GM21576 (cell line): ENCODE data around the gene ACAT2.
"Not testable (repeated sequence)": the region's sequence is repeated elsewhere in the genome, so short reads cannot be mapped to it uniquely, and the experiment has no call there.

Experiments used
- ATAC-seq: cut with Tn5 transposase; IDR thresholded peaks from one replicate; pipeline ENCODE4 v1.9.1; 2021; ENCODE audit warnings: mild to moderate bottlenecking, moderate library complexity; ENCODE audit not compliant: unreplicated experiment

The ACAT2 gene

DNA sequence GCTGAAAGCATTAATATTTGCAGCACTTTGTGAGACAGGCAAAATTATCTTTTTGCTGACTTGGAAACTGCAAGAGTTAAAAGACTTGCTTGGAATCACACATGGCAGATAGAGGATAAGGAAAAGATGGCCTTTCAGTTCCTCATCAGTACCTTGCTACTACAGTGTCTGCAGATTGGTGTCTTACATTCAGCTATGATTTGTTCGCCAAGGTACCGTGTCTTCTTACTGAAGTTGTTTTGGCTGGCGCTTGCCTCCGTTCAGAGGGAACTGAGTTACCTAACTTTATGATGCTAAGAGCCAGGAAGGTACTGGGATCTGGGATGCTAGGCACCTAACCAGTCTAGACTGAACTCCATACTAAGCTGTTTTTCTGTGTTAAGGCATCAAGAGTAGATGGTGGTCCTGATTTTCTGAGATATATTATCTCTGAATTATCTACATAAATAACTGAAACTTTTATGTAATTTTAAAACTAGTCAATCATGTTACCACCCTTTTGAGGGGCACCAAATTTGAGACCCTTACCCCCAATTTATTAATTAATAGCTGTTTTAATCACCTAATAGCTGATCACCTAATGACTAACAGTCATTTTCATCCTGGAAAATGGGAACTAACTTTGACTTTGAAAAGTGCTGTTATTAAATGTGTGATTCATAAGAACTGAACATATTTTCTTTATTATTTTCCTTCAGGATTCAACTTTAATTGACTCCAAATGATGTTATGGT is 32.1 kb upstream of the ACAT2 start:
- ATAC-seq: no peak

GRCh38 chr6:159730332-159730676 is 31.5 kb upstream of the ACAT2 start:
- no peak for ATAC-seq

DNA sequence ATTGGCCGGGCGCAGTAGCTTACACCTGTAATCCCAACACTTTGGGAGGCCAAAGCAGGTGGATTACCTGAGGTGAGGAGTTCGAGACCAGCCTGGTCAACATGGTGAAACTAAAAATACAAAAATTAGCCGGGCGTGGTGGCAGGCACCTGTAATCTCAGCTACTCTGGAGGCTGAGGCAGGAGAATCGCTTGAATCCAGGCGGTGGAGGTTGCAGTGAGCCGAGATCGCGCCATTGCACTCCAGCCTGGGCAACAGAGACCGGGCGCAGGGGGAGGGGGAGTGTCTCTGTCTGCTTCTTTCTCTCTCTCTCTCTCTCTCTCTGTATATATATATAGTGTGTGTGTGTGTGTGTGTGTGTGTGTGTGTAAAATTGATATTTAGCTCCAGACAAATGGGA is 29.3 kb upstream of the ACAT2 start:
- not testable (repeated sequence) for ATAC-seq

DNA sequence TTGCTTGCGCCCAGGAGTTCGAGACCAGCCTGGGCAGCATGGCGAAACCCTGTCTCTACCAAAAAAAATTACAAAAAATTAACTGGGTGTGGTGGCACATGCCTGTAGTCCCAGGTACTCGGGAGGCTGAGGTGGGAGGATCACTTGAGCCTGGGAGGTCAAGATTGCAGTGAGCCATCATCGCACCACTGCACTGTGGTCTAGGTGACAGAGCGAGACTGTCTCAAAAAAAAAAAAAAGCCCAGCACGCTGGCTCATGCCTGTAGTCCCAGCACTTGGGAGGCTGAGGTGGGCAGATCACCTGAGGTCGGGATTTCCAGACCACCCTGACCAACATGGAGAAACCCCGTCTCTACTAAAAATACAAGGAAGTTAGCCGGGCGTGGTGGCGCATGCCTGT is 28.4 kb upstream of the ACAT2 start:
- ATAC-seq: not testable (repeated sequence)

- no peak for ATAC-seq
These were observed 24.9 kb upstream of the ACAT2 start for GRCh38 chr6:159736908-159737307.

GRCh38 chr6:159739341-159739740 is 22.5 kb upstream of the ACAT2 start:
- ATAC-seq: no peak

DNA sequence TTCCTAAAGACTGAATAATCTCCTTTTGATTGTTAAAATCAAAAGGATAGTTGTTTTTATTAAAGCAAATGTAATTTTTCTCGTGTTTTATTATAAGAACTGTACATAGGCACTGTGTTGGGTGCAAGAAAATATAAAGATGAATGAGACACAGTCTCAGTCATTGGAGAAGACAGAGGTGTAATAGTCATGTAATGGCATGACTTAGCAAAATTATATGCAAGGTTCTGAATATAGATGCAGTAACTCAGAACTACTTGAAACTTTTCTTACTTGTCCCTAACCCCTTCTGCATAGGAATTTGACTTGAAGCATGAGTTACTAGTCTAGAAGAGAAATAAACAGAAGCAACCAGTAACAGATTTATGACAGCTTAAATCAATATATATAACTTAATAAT is 19.7 kb upstream of the ACAT2 start:
- ATAC-seq: no peak

GRCh38 chr6:159745081-159745480 is 16.8 kb upstream of the ACAT2 start:
- no peak for ATAC-seq

DNA sequence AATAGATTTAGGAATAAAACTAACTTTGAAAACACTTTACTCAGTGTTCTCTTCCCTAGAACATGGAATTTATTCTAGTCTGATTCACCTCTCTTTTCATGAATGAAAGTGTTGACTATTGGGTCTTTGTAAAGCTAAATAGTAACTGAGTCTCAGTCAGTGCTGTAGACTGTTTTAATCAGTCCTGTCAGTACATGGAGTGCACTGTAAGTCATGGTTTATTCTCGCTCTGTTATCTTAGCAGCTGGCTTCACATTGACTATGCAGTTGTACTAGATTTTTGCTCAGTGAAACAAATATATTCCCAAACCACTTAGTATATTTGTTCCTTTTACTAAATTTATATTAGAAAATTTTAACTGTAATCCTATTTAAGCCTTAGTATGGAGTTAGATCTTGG is 15.1 kb upstream of the ACAT2 start:
- no peak for ATAC-seq

DNA sequence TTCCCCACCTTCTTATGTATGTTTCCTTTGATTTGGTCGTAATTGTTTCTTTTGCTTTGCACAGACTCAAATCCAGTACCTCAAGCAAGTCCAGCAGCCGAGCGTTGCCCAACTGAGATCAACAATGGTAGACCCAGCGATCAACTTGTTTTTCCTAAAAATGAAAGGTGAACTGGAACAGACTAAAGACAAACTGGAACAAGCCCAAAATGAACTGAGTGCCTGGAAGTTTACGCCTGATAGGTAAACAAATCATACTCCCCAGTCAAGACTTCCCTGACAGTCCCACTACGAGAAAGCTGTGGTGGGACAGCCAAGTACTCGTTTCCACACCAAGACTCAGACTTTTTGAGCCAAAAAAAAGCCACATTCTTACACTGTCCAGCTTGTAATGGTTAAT is 13.7 kb upstream of the ACAT2 start:
- ATAC-seq: not testable (repeated sequence)

- no peak for ATAC-seq
These were observed 10.4 kb upstream of the ACAT2 start for GRCh38 chr6:159751448-159751847.

DNA sequence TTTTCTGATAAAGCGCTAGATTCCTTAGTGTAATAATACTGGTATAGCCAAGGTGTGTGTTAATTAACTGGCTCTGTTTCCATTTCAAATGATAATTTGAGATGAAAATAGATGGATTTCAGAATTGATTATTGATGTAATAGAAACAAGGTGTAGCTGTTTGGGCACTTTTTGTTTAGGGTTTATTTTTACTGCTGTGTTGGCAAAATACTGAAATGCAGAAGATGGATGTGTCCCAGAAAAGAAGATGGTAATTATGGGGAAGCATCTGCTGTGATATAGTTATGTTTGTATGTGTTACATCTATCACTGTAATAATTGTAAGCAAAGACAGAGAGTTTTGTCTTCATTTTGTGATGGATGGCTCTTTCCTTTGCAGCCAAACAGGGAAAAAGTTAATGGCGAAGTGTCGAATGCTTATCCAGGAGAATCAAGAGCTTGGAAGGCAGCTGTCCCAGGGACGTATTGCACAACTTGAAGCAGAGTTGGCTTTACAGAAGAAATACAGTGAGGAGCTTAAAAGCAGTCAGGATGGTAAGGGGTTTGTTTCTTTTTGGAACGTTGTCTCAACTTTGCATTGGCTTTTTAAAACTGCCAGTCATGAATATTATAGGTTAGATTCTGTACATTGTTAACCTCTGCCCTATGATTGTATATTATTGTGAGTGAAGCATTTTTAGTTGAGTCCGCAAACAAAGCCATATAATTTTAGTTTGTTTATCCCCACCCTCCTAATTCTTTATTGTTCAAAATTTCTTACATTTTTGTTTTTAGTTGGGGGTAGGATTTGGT is 8.6 kb upstream of the ACAT2 start:
- no peak for ATAC-seq

GRCh38 chr6:159754401-159754800 is 7.4 kb upstream of the ACAT2 start:
- no peak for ATAC-seq

DNA sequence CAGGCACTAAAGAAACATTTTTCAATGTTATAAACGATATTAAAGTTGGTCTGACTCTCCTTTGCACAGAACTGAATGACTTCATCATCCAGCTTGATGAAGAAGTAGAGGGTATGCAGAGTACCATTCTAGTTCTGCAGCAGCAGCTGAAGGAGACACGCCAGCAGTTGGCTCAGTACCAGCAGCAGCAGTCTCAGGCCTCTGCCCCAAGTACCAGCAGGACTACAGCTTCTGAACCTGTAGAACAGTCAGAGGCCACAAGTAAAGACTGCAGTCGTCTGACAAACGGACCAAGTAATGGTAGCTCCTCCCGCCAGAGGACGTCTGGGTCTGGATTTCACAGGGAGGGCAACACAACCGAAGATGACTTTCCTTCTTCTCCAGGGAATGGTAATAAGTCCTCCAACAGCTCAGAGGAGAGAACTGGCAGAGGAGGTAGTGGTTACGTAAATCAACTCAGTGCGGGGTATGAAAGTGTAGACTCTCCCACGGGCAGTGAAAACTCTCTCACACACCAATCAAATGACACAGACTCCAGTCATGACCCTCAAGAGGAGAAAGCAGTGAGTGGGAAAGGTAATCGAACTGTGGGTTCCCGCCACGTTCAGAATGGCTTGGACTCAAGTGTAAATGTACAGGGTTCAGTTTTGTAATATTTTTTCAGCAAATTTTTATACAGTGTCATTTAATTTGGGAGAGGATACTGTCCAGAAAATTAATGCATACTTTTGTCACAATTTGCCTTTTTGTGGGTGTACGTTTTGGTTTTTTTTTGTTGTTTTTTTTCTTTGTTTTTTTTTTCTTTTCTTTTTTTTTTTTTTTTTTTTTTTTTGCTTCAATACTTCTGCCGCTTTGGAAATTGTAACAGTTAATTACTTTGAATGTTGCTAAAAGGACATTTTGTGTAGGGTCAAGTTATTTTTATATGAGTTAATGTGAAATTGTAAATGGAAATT is 6.6 kb upstream of the ACAT2 start:
- ATAC-seq: no peak

- ATAC-seq: no peak
These were observed 5.3 kb upstream of the ACAT2 start for GRCh38 chr6:159756508-159756907.

GRCh38 chr6:159758031-159759001 is 3.5 kb upstream of the ACAT2 start:
- ATAC-seq: no peak

DNA sequence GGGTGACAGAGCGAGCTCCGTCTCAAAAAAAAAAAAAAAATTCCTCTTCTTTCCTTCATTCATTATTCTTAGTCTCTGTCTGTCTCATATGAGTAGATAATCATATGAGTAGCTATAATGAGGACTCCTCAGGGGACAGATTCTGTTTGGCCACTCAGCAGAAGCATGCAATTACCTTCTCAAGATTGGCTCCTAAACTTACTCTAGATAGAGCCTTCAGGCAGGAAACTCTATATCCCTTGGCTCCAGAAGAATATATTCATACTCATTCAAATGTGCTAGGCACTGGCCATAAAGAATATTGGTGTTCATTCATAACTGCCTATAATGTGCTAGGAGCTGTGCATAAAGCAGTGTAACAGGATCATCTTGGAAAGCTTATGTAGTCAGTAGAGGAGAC is 2.2 kb upstream of the ACAT2 start:
- ATAC-seq: no peak

DNA sequence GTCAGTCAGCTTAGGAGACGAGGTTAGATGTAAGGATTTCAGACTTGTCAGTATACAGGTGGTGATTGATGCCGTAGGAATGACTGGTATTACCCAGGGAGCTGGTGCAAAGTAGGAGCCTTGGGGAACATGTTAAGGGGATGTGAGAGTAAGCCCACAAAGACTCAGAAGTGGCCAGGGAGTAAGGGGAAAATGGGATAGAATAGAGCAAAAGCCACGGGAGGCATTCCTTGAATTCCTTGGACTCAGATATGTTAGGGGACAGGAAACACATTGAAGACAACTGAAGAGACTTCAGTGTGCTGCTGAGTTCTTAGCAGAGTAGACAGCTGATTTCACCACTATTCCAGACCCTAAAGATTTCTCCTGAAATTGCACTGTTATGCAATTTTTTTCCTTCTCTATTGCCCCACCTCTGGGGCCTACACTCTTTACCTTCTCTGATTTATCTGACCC is 1.2 kb upstream of the ACAT2 start:
- ATAC-seq: no peak

DNA sequence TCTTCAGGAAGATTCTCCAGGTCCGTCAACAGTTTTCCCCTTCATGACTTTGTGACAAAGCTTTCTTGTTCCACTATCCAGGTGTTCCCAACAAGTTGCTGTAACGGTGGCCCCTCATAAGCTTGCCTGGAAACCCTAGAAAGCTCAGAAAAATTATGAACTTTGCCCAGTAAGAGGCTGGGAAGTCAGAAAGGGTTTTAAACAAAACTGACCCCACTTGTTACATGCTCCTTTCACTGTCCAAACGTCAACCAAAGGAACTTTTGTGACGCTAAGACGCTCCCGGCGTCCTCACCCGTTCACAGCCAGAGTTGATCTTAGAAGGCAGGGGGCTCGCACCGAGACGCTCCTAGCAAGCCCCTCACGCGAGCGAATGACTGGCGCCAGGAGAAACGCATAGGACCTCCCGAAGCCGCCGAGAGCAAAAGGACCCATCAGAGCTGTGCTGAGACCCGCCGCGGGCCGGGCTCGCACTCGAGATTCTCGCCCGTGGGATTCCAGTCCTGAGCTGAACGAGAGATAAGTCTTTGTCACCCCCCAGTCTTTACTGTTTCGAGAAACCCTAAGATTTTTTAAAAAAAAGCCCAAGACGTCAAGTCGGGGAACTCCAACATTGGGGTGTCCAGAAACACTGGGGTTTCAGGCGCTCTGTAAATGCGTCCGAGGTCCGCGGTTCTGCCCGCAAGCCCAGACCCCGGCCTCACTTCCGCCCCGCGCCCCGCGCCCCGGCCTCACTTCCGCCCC is 544 bp upstream of the ACAT2 start:
- peak; percentile 2 for ATAC-seq
